Mesenteric fat pad (tissue), 1 donor: Measurements from ENCODE around the gene TBR1. TPM values are rescaled to one million over a fixed set of nuclear protein-coding genes. Genes with fewer than 3 reads are reported as not detected.

Source experiments
- DNase-seq: peaks from one replicate; pipeline ENCODE4 v3.0.0-alpha.2; 2020; ENCODE audit warnings: low spot score
- total RNA-seq: library from RNA; stranded (reverse); fragmentation: NEBNext Ultra II Directional; extraction: Animal tissue kit (Norgen Biotek cat#: 25700); gene quantifications from one replicate; pipeline ENCODE4 v1.2.1, GENCODE V29; 2021
- donor health status: DM: yes; HTN: yes; CAD: no.

Gene TBR1
- total RNA-seq, 1 donor from 2014 or later, result not detected

DNA sequence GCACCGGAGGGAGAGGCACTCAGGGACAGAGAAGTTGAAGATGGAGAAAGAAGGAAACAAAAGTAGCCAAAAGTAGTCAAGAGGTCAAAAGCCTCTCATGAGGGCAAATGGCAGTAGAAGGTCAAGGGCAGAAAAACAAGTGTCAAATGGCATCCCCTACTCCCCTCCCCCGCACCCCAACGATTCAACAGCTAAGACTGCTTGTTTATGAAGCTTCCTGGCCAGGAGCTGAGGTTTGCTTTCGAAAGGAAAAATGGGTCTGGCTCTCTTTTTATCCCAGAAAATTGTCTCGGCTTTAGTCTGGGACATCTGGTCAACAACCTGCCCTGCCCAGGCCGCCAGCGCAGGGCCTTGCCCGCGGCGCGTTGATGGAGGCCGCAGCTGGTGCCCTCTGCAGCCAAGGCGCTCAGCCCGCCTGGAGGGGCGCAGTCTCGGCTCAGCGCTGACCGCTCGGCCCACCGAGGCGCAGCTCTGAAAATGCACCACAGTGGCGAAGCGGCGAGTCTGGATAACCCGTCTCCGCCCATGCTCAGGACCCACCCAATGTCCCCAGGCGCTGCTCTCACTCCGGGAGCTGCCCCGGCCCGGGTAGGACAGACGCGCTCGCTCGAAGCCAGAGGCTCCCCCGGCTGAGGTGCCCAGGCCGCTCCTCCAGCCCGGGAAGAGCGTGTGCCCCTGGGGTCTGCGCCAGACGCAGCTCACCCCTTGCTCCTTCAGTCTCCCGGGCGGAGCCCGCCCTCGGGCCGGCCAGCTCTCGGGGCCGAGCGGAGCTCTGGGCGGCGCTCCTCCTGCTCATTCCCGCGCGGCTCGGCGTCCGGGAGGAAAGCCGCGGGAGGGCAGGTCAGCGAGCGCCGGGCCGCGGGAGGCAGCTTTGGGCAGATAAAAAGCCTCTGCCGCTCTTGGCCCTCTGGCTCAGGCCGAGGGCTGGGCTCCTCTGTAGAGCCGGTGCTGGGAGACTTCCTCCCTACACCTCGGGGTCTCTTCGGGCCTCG, 1.8 kb upstream of the TBR1 start:
- no peak for DNase-seq

DNA sequence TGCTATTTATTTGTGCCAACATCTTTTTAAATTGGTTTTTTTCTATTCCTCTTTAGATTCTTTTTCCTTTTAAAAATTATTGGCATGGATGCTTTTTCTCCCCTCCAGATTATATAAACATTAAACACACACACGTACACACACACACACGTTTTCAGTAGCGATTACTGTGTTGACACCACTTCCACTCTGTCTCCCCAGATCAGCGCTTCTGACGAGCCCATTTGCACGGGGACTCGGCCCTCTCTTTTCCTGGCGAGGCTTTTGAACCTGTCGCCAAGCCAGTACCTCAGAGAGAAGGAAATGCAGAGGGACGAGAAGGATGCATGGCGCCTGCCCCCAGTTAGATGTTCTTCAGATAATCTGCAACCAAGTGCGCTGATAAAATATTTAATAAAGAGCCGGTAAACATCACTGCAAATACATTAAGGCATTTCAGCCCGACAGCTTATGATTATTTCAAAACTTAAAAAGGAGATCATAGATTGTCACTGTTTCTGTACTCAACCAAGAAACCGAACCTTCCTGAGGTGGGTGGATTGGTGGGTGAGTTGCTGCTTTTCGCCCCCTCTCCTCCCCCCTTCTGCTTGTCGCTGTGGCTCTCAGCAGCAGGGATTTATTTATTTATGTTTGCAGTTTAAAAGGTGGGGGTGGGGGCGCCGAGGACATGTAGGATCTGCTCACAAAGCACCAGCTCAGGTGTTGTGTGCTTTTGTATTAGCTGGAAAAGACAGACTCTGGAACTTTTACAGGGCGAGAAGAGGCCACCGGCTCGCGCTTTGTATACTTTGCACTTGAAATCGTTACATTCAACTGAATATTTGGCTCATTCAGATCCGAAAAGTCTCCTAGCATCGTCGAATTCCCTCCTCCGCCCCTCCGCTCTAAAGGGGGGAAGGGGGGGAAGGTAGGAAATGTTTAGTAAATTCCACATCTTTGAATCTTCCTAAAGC, 787 bp upstream of the TBR1 start:
- no peak for DNase-seq

DNA sequence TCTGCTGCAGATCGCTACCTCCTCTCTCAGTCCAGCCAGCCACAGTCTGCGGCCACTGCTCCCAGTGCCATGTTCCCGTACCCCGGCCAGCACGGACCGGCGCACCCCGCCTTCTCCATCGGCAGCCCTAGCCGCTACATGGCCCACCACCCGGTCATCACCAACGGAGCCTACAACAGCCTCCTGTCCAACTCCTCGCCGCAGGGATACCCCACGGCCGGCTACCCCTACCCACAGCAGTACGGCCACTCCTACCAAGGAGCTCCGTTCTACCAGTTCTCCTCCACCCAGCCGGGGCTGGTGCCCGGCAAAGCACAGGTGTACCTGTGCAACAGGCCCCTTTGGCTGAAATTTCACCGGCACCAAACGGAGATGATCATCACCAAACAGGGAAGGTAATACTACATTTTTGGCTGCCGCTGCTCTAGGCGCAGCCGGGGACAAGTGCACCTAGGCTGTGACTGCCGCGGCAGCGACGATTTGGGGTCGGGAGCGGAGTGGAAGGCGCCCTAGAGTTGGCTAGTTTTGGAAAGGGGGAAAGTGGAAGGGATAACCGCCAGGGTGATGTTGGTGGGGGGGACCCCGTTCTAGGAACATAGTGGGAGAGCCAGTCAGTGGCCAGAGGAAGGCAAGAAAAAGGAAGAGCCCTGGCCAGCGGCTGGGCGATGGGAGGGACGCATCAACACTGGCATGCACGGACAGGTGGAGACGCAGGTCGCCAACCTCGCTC, 776 bp downstream of the TBR1 start:
- no peak for DNase-seq

DNA sequence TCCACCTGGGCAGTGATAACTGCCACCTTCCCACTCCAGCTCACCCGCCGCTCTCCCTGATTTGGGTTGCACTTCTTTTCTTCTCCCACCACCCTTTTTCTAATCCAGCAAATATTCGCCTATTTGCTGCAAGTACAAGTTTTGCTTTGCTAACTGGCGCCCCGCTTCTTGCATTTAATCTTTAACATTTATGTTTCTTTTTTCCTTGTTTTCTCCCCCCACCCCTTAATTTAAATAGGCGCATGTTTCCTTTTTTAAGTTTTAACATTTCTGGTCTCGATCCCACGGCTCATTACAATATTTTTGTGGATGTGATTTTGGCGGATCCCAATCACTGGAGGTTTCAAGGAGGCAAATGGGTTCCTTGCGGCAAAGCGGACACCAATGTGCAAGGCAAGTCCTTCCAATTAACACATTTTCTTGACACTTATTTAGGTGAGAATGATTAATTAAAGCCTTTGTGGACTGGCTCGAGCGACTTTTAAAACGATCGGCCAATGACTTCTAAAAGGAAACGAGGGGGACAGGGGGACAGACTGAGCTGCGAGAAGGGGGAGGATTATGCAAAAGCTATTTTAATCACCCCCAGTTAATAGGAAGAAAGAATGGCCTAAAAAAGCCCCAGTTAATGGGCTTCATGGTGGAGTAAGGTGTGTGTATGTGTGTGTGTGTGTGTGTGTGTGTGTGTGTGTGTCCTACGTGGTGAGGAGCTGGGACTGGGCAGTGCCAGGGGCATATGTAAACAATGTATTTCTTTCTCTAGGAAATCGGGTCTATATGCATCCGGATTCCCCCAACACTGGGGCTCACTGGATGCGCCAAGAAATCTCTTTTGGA, 1.6 kb downstream of the TBR1 start:
- DNase-seq, result no peak

DNA sequence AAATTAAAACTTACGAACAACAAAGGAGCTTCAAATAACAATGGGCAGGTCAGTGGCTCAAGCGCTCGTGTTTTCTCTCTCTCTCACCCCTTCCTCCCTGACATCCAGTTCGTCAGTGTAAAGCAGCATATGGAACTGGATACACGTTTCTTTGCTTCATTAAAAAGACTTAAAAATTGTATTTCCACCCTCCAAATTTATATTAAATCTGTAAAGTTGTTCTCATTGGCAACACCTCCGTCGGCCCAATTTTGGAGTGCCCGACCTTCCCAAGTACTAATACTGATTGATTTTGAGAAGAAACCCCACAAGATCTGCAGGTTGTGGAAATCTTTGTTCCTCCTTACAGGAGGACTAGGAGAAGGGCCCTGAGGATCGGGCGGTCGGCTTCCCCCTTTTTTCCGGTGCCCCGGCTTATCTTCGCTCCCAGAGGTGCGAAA, 2.2 kb downstream of the TBR1 start:
- DNase-seq, result no peak

DNA sequence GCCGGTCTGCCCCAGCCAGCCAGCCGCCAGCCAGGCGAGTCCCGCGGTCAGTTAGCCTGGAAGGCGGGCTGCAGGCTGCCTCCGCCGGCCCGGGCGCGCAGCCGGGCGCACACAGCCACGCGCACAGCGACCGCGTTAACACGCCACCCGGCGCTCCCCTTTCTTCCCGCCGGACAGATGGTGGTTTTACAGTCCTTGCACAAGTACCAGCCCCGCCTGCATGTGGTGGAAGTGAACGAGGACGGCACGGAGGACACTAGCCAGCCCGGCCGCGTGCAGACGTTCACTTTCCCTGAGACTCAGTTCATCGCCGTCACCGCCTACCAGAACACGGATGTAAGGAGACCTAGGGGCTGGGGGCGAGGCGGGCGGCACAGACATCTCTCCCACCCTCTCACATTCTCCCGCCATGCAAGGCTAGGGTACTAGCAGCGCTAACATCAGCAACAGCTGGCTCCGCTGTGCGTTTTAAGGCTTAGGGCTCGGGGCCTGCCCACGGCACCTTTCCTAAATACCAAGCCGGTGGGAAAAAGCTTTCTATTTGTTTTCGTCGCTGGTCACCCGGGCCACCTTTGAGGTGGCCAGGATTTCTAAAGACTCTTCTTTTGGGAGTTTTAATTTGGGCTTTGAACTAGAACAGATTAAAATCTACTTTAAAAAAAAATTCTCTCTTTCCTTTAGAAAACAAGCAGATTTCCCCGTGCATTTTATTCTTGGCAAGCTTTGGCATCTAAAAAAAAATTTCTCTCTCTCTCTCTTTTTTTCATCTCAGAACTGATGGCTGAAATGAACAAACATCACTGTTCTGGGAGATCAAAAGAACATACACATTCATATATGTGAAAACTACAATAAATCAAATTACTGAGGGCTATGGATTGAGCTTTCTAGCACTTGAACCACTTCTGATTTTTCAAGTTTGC, 2.9 kb downstream of the TBR1 start:
- DNase-seq, result no peak

DNA sequence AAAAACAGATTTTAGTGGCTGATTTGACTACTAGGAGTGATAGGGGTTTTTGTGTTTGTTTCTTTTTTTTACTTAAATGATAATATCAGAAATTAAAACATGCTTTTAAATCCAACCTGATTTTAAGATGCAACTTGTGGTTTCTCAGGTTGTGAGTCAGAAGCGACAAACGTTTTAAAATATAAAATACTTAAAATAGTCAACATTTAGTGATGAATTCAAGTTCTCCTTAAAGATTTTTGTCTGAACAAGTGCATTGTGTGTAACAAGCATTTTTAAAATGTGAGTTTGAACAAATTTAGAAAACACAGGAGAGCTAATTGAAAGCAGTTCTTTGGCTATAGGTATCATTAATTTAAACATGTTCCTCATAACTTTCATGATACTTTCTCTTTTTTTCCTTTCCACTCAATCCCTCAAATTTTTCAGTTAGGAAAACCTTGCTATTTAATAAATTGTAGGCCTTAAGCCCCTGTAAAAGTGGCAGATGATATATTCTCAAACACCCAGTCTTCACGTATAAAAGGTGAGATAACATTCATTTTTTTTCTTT, 3.6 kb downstream of the TBR1 start:
- no peak for DNase-seq

DNA sequence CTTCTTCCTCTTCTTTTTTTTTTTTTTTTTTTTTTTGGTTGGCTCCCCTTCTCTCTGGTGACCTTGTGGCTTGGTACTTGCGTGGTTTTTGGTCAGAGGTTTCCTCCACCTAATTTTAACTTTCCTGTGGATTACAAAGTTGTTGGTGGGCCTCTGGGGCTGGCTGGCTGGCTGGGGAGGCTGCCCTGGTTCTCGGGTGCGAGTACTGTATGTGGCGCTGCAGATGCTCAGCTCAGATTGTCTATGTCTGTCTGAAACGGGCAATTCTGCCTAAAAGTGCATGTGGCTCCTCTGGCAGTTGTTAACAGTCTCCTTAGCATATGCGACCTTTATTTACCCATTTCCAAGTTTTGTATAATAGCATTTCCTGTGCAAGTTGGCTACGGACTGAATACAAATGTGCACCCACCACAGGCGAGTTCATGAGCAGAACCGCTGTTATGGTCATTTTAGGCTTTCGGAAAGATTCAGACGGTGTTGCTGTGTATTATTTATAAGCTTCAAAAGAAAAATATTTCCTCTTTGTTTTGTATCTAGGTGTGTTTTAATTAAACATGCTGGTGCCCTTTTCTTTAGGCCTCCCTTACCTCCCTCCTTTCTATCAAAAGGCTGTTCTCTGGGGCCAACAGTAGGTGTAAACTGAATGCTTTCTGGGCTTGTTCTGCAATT, 4.4 kb downstream of the TBR1 start:
- DNase-seq, result no peak

DNA sequence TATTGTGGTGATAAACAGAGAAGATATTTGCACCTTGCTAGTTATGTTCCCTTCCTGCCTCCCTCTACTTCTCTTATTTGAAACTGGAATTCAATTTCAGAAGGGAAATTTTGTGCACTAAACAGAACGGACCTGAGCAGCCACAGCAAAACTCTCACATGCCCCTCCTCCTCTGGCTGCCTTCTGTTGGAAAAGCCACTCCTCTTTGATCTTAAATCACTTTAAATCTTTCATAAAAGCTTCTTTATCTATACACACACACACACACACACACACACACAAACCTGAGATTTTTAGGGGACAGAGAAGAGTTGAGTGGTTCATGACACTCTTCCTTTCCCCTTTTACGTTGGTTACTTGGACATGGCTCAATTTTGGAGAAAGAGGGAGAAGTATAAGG, 5.6 kb downstream of the TBR1 start:
- DNase-seq, result no peak

DNA sequence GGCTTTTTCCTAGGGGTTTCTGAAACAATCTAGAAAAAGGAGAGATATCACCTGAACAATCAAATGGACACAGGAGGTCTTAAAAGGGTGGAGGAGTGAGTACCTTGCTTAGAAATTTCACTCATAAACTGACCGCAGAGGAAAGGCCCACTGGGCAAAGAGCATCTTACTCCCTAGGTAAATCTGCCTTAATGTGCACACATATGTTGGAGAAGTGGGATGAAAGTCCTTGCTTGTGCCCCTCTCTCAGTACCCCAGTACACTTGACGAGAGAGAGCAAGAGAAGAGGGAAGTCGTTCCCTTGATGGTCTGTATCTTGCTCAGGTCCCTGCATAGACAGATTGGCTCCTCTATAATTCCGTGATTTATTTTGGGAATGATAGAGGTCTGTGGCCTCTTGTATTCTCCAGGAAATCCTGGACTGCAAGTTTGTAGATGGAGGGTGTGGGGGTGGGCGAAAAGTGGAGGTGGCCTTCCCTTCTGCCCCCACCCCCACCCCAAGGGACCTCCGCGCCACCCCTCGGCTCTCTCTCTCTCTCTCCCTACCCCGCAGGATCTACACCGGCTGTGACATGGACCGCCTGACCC, 6.8 kb downstream of the TBR1 start:
- no peak for DNase-seq

DNA sequence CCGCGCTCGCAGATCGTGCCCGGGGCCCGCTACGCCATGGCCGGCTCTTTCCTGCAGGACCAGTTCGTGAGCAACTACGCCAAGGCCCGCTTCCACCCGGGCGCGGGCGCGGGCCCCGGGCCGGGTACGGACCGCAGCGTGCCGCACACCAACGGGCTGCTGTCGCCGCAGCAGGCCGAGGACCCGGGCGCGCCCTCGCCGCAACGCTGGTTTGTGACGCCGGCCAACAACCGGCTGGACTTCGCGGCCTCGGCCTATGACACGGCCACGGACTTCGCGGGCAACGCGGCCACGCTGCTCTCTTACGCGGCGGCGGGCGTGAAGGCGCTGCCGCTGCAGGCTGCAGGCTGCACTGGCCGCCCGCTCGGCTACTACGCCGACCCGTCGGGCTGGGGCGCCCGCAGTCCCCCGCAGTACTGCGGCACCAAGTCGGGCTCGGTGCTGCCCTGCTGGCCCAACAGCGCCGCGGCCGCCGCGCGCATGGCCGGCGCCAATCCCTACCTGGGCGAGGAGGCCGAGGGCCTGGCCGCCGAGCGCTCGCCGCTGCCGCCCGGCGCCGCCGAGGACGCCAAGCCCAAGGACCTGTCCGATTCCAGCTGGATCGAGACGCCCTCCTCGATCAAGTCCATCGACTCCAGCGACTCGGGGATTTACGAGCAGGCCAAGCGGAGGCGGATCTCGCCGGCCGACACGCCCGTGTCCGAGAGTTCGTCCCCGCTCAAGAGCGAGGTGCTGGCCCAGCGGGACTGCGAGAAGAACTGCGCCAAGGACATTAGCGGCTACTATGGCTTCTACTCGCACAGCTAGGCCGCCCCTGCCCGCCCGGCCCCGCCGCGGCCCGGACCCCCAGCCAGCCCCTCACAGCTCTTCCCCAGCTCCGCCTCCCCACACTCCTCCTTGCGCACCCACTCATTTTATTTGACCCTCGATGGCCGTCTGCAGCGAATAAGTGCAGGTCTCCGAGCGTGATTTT, 7.6 kb downstream of the TBR1 start:
- DNase-seq, result no peak

DNA sequence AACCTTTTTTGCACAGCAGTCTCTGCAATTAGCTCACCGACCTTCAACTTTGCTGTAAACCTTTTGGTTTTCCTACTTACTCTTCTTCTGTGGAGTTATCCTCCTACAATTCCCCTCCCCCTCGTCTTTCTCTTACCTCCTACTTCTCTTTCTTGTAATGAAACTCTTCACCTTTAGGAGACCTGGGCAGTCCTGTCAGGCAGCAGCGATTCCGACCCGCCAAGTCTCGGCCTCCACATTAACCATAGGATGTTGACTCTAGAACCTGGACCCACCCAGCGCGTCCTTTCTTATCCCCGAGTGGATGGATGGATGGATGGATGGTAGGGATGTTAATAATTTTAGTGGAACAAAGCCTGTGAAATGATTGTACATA, 8.3 kb downstream of the TBR1 start:
- no peak for DNase-seq

DNA sequence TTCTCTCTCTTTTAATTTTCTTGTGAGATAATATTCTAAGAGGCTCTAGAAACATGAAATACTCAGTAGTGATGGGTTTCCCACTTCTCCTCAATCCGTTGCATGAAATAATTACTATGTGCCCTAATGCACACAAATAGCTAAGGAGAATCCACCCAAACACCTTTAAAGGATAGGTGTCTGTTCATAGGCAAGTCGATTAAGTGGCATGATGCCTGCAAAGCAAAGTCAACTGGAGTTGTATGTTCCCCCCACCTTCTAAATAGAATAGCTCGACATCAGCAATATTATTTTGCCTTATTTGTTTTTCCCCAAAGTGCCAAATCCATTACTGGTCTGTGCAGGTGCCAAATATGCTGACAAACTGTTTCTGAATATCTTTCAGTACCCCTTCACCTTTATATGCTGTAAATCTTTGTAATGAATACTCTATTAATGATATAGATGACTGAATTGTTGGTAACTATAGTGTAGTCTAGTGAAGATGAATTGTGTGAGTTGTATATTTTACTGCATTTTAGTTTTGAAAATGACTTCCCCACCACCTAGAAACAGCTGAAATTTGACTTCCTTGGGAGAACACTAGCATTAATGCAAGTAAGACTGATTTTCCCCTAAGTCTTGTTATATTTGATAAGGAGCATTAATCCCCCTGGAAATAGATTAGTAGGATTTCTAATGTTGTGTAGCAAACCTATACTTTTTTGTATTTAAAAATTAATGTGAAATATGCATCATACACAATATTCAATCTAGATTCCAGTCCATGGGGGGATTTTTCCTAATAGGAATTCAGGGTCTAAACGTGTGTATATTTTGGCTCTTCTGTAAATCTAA, 9.0 kb downstream of the TBR1 start:
- DNase-seq, result no peak

DNA sequence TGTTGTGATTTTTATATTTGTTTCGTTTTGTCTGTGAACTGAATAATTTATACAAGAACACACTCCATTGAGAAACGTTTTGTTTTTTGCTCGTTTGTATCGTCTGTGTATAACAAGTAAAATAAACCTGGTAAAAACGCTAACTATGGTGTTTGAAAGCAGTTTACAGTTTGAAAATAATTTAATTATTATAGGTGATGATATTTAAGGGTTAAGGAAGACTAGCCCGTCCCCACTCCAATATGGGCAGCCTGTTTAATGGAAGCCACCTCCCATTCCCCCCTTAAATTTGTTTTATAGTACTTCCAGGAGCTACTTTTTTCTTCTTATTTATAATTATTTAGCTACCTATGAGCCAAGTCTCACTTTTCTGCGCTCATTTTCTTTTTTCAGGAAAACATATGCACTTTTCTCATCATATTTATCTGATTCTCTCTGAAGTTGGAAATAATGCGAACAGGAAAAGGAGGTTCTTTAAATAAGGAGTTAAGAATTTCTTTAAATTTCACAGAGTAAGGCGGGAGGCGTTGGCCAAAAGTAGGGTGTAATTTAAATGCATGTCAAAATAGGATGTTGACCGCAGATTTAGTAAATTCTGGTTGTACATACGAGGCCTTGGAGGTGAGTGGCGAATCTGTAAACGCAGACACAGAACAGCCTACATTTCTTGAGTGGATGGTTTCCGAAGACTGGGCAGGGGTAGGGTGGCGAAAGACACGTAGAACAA, 9.8 kb downstream of the TBR1 start:
- no peak for DNase-seq

DNA sequence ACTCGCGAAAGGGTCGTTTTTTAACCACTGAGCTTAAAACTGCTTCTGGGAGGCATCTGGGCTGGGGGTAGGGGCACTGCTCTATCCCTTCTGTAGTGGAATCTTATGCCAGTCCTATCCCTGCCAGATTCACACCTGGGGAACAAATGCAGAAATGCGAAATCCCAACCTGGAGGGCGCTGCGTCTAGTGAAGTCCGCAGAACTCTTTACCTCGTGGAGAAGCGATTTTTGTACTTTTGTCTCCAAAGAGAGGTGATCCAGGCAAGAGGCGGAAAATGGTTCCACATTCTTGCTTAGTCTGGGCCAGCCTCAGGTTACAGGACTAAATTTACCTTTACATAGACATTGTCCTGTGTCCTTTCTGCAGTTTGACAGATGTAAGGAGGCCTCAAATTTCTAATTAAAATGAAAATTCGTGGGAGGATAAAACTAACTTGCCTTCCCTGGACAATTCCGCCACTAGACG, 10.4 kb downstream of the TBR1 start:
- DNase-seq, result no peak
